GM19099 (cell line): ENCODE results near the gene STRN4.

ENCODE experiments used
- POLR2A ChIP-seq: IDR thresholded peaks from 3 replicates; pipeline ENCODE4 v1.6.1; 2011; ENCODE audit warnings: low read depth; ENCODE audit not compliant: insufficient read length; ENCODE audit errors: extremely low read depth

STRN4 gene

DNA sequence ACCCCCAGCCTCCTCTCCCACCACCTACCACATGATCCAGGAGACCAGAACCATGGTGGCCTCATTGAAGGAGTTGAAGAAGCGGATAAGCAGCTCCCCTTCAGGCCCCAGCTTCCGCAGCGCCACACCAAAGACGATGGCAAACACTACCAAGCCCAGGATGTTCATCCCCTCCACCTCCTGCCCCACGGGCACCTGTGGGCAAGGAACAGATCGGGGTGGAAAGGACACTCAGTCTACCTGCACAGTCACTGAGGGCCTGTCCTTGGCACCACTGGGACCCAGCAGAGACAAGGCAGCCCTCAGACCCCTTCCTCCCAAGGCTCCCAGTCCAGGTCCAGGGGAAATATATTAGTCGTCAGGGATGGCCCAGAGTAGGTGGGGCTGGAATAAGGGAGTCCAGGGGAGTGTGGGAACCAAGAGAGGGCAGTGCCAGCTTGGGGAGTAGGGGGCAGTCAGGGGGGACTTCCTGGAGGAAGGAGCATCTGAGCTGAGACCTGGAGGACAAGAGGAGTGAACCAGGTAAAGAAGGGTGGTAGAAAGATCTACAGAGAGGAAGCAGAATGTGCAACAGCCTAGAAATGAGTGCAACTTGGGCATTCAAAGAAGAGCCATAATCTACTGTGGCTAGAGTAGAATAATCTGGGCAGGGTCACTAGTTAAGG lies 36.2 kb upstream of the STRN4 start:
- no peak for TF ChIP-seq POLR2A

DNA sequence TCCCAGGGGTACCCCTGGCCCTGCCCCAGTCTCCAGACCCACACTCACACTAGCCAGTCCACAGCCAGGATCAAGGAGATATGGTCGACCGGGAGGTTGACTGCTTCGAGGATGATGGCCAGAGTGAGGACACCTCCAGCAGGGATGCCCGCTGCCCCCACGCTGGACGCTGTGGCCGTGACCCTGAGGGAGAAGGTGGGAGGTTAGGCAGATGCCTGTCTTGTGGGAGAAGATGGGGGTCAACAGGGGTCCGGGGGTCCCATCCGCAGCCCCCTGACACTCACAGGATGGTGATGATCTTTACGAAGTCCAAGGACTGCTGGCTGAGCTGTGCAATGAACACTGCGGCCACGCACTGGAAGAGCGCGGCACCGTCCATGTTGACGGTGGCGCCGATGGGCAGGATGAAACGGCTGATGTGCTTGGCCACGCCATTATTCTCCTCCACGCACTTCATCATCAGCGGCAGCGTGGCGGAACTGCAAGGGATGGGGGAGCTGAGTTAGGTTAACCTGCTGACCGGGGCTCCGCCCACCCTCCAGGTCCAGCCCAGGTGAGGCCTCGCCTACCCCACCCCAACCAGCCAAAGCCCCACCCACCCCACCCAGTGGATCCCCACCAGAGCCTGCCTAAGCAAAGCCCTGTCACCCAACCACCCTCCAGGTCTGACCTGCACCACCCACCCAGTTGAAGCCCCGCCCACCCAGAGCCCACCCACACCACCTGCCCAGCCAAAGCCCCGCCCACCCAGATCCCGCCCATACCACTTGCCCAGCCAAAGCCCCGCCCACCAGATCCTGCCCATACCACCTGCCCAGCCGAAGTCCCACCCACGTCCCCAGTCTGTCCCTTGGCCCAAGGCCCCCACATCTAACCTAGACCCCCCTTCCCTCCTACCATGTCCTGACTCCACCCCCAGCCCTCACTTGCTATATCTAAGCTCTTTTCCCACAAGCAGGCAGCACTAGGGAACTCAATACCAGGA lies 31.0 kb upstream of the STRN4 start:
- TF ChIP-seq POLR2A: no peak

DNA sequence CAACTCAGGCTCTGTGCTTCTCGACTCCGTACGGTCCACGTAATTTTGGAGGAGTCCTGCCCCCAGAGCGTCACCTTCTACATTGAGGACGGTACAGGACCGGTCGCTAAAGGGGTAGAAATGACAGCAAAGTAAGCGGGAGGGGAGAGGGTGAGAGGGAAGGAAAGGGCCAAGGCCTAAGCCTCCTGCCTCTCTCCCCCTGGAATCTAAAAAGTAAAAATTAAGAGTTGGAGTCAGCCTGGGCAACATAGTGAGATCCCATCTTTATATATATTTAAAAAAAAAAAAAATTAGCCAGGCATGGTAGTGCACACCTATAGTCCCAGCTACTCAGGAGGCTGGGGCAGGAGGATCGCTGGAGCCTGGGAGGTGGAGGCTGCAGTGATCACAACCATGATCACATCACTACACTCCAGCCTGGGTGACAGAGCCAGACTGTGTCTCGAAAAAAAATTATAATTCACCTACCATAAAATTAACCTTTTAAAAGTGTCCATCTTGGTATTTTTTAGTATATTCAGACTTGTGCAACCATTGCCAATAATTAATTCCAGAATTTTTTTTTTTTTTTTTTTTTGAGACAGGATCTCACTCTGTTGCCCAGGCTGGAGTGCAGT lies 29.5 kb upstream of the STRN4 start:
- TF ChIP-seq POLR2A: no peak

DNA sequence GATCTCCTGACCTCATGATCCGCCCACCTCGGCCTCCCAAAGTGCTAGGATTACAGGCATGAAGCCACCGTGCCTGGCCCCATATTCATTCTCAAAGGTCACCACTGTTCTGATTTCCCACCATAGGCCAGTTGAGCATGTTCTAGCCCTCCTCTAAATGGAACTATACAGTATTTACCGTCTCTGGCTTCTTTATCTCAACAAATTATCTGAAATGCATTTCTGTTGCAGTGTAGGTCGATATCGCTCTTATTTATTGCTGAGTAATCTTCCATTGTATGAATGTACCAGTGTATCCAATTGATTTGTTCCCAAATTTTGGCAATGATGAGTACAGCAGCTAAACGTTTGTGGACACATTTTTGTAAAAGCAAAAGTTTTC lies 26.8 kb upstream of the STRN4 start:
- TF ChIP-seq POLR2A: no peak

DNA sequence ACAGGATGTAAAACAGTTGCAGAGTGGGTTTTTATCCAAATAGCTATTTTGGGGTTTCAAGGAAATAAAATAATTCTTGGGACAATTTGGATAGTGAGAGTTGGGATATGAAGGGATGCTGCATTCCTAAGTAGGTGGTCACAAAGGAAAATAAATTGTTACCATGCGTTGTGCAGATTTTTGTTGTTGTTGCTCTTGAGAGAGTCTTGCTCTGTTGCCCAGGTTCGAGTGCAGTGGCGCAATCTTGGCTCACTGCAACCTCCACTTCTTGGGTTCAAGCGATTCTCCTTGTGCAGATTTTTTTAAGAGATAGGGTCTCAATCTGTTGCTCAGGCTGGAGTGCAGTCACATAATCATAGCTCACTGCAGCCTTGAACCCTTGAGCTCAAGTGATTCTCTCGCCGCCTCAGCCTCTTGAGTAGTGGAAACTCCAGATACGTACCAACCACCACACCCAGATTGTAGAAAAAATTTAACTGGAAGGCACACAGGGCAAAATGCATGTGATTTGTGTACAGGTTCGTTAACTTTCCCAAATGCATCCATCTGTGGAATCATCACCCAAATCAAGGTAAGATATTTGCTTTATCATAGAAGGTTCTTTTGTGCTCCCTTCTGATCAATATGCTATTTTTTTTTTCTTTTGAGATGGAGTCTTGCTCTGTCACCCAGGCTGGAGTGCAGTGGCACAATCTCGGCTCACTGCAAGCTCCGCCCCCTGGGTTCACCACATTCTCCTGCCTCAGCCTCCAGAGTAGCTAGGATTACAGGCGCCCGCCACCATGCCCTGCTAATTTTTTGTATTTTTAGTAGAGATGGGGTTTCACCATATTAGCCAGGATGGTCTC lies 26.1 kb upstream of the STRN4 start:
- TF ChIP-seq POLR2A: no peak

DNA sequence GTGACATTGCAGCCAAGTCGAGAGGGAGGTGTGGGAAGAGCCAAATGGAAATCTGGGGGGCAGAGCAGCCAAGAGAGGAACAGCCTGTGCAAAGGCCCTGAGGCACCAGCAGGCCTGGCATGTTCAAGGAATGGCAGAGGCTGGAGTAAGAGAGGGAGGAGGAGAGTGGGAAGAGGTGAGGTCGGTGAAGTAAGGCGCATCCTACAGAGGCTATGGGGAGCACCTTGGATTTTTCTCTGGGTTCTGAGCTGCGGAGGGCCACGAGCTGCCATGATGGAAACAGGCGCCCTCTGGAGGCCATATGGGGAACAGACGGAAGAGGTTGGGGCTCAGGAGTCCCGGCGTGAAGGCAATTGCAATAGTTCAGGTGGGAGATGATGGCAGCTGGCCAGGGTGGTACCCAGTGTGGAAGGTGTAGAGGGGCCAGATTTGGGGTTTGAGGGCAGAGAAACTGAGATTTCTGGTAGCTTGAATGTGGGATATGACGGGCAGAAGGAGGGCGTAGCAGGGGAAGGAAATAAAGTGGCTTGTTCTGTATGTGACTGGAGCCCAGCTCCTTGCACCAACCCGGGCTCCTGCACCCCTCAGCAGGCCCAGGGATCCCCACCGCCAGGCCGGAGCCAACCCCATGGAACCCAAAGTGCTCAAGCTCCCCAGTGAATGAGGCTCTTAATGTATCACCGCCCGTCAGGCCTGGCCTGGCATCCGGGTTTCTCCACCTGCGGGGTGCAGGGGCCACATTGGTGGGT lies 20.5 kb upstream of the STRN4 start:
- no peak for TF ChIP-seq POLR2A

DNA sequence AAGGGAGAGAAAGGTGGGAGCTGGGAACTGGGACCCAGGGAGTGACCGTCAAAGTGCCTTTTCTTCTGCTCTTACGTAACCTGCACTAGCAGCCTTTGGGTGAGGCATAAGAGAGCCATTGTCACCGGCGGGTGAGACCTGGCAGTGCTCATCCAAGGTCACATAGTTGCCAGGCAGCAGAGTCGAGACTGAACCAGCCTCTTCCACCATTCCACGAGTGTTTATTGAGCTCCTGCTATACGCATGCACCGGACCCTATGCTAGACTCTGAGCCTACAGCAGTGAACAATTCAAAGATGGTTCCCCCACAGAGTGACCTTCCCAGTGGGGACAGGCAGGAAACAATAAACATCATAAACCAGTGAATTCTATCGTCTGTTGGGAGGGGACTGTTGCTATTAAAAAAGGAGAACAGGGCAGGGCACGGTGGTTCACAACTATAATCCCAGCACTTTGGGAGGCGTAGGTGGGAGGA lies 18.6 kb upstream of the STRN4 start:
- TF ChIP-seq POLR2A: no peak

DNA sequence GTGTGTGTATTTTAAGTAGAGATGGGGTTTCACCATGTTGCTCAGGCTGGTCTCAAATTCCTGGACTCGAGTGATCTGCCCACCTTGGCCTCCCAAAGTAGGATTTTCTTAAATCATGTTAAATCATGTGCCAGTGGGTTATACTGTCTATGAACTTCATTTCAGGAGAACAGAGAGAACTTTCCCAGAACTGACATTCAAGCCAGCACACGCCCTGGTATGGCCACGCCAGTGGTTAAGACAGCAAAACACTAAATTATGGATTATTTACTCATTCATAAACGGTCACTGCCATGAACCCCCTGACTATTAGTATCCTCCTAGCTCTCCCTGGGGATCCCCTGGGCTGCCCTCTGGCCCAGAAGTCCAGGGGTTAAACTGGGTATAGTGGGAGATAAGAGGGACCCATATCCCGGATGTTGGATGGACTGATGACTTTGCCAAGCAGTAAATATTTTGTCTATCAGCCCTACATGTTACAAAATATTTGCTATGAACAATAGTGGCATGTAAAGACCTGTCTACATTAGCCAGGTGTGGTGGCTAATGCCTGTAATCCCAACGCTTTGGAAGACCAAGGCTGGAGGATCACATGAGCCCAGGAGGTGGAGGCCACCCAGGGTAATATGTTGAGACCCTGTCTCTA lies 16.1 kb upstream of the STRN4 start:
- no peak for TF ChIP-seq POLR2A

DNA sequence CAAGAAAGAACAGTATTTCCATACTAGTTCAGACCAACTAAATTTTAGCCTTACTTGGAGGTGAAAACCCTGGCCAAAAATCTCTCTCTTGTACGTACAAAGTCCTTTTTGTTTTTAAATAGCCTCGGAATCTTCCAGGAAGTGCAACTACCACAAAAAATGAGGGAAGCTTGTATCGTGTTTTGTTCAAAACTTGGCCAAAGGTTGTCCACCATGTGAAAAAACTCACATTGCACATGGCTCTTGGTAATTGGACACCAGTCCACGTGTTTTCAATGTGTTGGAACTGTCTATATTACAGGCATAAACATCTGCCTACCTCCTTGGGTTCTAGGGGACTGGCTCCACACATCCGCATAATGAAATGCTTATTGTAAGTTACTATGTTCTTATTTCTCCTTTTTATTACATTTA lies 15.2 kb upstream of the STRN4 start:
- TF ChIP-seq POLR2A: no peak

DNA sequence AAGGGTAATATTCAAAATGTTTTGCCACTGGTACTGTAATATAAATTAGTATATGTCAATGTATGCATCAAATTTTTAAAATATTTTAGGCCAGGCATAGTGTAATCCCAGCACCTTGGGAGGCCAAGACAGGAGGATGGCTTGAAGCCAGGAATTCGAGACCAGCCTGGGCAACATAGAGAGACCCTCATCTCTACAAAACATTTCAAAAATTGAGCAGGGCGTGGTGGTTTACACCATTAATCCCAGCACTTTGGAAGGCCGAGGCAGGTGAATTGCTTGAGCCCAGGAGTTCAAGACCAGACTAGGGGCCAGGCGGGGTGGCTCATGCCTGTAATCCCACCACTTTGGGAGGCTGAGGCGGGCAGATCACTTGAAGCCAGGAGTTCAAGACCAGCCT lies 14.1 kb upstream of the STRN4 start:
- TF ChIP-seq POLR2A: no peak

DNA sequence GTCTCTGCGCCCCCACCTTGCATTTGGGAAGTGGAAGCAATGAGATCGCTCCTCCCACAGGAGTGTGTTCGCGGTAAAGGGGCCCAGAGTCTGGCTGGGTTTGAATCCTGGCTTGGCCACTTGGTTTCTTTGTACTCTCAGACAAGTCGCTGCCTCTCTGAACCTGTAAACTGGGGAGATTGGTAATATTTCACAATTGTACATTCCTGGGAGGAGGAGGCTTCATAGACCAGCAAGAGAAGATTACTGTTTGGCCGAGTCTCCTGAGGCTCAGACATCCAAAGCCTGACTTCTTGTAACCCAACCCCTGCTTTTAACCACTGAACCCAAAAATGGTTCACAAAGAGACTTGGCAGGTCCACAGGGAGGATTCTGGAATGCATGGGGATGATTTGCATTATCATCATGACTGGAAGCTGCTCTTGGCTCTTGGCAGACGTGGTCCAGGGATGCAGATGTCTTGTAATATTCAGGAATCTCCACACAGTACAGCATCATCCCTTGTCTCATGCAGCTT lies 13.6 kb upstream of the STRN4 start:
- no peak for TF ChIP-seq POLR2A

DNA sequence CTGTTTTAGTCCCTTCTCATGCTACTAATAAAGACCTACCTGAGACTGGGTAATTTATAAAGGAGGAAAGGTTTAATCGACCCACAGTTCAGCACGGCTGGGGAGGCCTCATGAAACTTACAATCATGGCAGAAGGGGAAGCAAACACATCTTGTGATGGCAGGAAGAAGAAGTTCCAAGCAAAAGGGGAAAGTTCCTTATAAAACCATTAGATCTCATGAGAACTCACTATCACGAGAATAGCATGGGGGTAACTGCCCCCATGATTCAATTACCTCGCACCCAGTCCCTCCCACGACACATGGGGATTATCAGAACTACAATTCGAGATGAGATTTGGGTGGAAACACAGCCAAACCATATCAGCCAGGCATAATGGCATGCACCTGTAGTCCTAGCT lies 13.0 kb upstream of the STRN4 start:
- no peak for TF ChIP-seq POLR2A

DNA sequence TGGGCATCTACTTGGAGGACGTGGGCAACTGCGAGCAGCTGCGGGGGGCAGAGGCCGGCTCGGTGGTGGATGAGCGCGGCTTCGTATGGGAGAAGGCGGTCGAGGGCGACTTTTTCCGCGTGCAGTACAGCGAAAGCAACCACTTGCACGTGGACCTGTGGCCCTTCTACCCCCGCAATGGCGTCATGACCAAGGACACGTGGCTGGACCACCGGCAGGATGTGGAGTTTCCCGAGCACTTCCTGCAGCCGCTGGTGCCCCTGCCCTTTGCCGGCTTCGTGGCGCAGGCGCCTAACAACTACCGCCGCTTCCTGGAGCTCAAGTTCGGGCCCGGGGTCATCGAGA lies 10.3 kb upstream of the STRN4 start:
- no peak for TF ChIP-seq POLR2A
